PFSK-1 (cell line): ENCODE results near the gene NTN1.

Experiments used
- FOXP2 ChIP-seq: optimal IDR thresholded peaks from 2 replicates; pipeline ENCODE3; 2011; ENCODE audit warnings: borderline replicate concordance, control low read depth, inconsistent platforms; ENCODE audit not compliant: insufficient read depth; ENCODE audit errors: extremely low read length, extremely low read depth
- POLR2AphosphoS5 ChIP-seq: IDR thresholded peaks from 2 replicates; pipeline ENCODE4 v1.6.1; 2012; ENCODE audit warnings: low read depth, mild to moderate bottlenecking, control low read depth, low read length, moderate library complexity
- REST ChIP-seq, 2 experiments: IDR thresholded peaks; 2 replicates each; pipeline versions ENCODE4 v1.6.1 to v1.8.0; 2011 to 2012; ENCODE audit warnings: low read depth in 2 of 2, low read length in 2 of 2, control low read depth in 1 of 2, inconsistent platforms in 1 of 2, mild to moderate bottlenecking in 1 of 2, moderate library complexity in 1 of 2; ENCODE audit not compliant: insufficient read depth in 1 of 2
- SIN3A ChIP-seq: IDR thresholded peaks from 2 replicates; pipeline ENCODE4 v1.6.1; 2012; ENCODE audit warnings: mild to moderate bottlenecking, low read length, moderate library complexity, borderline replicate concordance; ENCODE audit not compliant: insufficient read depth
- TAF1 ChIP-seq: IDR thresholded peaks from 2 replicates; pipeline ENCODE4 v1.6.1; 2012; ENCODE audit warnings: low read length, control low read depth, borderline replicate concordance; ENCODE audit not compliant: insufficient read depth

The NTN1 gene

GRCh38 chr17:9094193-9094592 lies 72.9 kb downstream of the NTN1 start:
- TF ChIP-seq FOXP2: no peak
- no peak for TF ChIP-seq SIN3A
- TF ChIP-seq TAF1: no peak

- no peak for TF ChIP-seq POLR2AphosphoS5
- no peak for TF ChIP-seq REST (IDR thresholded peaks at IDR 0.05; ENCODE audit: insufficient read depth in 1 of 2, low read depth in 2 of 2, low read length in 2 of 2)
- no peak for TF ChIP-seq TAF1
- no peak for TF ChIP-seq SIN3A
- TF ChIP-seq FOXP2: no peak
Observed at GRCh38 chr17:9095390-9095789, 74.1 kb downstream of the NTN1 start.

GRCh38 chr17:9098242-9098825 lies 77.0 kb downstream of the NTN1 start:
- TF ChIP-seq POLR2AphosphoS5: no peak
- no peak for TF ChIP-seq FOXP2
- TF ChIP-seq REST (IDR thresholded peaks at IDR 0.05; ENCODE audit: insufficient read depth in 1 of 2, low read depth in 2 of 2, low read length in 2 of 2): no peak
- TF ChIP-seq SIN3A: no peak

DNA sequence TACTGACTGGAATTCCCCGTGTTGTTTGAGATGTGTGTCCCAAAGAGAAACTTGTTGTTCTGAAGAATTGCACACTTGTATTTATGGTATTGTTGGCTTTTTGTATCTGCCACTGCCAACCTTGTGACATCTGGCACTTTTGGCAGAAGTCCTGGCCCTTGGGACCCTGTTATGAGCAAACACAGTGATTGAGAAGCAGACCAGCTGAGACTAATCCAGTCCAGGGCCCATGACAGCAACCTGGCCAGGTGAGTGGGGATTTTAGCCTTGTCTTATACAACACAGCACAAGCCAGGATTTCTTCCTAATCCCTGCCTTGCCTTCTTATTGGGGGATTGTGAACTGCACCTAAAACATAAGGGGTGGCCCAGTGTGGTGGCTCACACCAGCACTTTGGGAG lies 80.0 kb downstream of the NTN1 start:
- TF ChIP-seq TAF1 (no peak), SIN3A (no peak), POLR2AphosphoS5 (no peak), REST (IDR thresholded peaks at IDR 0.05; ENCODE audit: insufficient read depth in 1 of 2, low read depth in 2 of 2, low read length in 2 of 2) (no peak), FOXP2 (no peak)

DNA sequence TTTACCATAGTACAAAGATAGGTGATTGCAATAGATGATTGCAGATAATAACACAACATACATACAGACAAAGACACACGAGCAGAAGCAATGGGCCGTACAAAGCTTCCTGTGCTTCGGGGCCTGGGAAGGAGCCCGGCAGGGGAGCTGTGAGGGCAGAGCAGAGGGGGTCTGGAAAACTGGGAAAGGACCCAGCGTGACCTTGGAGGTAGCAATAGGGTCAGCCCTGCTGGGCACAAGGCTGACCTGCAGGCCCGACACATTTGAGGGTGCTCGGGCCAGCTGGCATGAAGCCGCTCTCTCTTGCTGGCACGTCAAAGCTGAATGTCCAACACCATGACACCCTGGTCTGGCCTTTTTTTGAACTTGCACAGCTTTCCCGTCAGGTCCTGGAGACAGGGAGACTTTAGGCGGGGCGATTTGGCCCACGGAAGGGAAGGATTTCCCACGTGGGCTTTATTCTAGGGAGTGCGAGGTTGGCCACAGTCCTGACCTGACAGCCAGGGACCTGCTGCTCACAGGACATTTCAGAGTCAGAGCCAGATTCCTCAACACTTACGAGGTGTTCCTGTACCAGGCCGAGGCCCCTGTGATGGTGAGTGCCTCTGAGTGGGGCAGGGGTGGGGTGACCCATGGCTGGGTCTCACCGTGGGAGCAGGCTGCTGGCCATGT lies 83.2 kb downstream of the NTN1 start:
- TF ChIP-seq SIN3A (no peak), REST (IDR thresholded peaks at IDR 0.05; ENCODE audit: insufficient read depth in 1 of 2, low read depth in 2 of 2, low read length in 2 of 2) (no peak), POLR2AphosphoS5 (no peak), FOXP2 (no peak), TAF1 (no peak)
